GM12878 (cell line): ENCODE results near the gene HTT-AS. TPM values are rescaled to one million over a fixed set of nuclear protein-coding genes. Genes with fewer than 3 reads are reported as not detected.

Source experiments
- ATF7 ChIP-seq: fragments of 450-650 bp; IDR thresholded peaks from 2 replicates; pipeline ENCODE4 v1.6.1; 2016; ENCODE audit warnings: low read depth, mild to moderate bottlenecking
- BCL11A ChIP-seq: IDR thresholded peaks from 2 replicates; pipeline ENCODE4 v1.6.1; 2011; ENCODE audit warnings: low read depth, low read length
- CHD2 ChIP-seq: IDR thresholded peaks from 2 replicates; pipeline ENCODE4 v1.6.1; 2011; ENCODE audit warnings: low read depth, low read length, improper control_type of control experiment, borderline replicate concordance
- KAT2A ChIP-seq: conservative IDR thresholded peaks from 2 replicates; pipeline ENCODE4 v1.6.1; 2011; ENCODE audit warnings: low read depth, low read length; ENCODE audit not compliant: control insufficient read depth
- KDM1A ChIP-seq: fragments of 200-600 bp; sonication (generic); IDR thresholded peaks from 2 replicates; pipeline ENCODE4 v1.6.1; 2016; ENCODE audit warnings: borderline replicate concordance
- MTA2 ChIP-seq: fragments of 450-650 bp; IDR thresholded peaks from 2 replicates; pipeline ENCODE4 v1.6.1; 2016; ENCODE audit warnings: low read depth, mild to moderate bottlenecking, moderate library complexity
- NFIC ChIP-seq: IDR thresholded peaks from 2 replicates; pipeline ENCODE4 v1.6.1; 2012; ENCODE audit warnings: low read depth, mild to moderate bottlenecking, inconsistent platforms, low read length, moderate library complexity
- NFYB ChIP-seq: IDR thresholded peaks from 2 replicates; pipeline ENCODE4 v1.6.1; 2011; ENCODE audit warnings: low read depth, mild to moderate bottlenecking, low read length, improper control_type of control experiment, moderate library complexity; ENCODE audit not compliant: insufficient read depth
- NRF1 ChIP-seq: conservative IDR thresholded peaks from 2 replicates; pipeline ENCODE4 v1.6.1; 2011; ENCODE audit warnings: mild to moderate bottlenecking, low read depth, low read length, improper control_type of control experiment
- PAX5 ChIP-seq: IDR thresholded peaks from 2 replicates; pipeline ENCODE4 v1.6.1; 2011; ENCODE audit warnings: low read depth, low read length, borderline replicate concordance
- PAX8 ChIP-seq: fragments of 450-650 bp; IDR thresholded peaks from 2 replicates; pipeline ENCODE4 v1.6.1; 2017; ENCODE audit warnings: mild to moderate bottlenecking, moderate library complexity
- RBBP5 ChIP-seq: fragments of 200-600 bp; sonication (generic); conservative IDR thresholded peaks from 2 replicates; pipeline ENCODE4 v1.6.1; 2016
- RELB ChIP-seq: fragments of 450-650 bp; IDR thresholded peaks from 2 replicates; pipeline ENCODE4 v1.6.1; 2017; ENCODE audit warnings: low read depth, mild to moderate bottlenecking, moderate library complexity
- SMAD5 ChIP-seq: IDR thresholded peaks from 2 replicates; pipeline ENCODE4 v1.6.1; 2016; ENCODE audit warnings: antibody characterized with exemption, low read depth
- SPI1 ChIP-seq: IDR thresholded peaks from 2 replicates; pipeline ENCODE4 v1.6.1; 2011; ENCODE audit warnings: low read depth, mild to moderate bottlenecking, low read length, moderate library complexity, borderline replicate concordance; ENCODE audit not compliant: insufficient read depth
- STAT3 ChIP-seq: IDR thresholded peaks from 2 replicates; pipeline ENCODE4 v1.6.1; 2011; ENCODE audit warnings: low read depth, low read length, improper control_type of control experiment
- YBX1 ChIP-seq: fragments of 450-650 bp; IDR thresholded peaks from 2 replicates; pipeline ENCODE4 v1.6.1; 2016; ENCODE audit warnings: antibody characterized with exemption
- ZNF384 ChIP-seq: IDR thresholded peaks from 2 replicates; pipeline ENCODE4 v1.6.1; 2012; ENCODE audit warnings: low read depth, mild to moderate bottlenecking, low read length, improper control_type of control experiment, borderline replicate concordance
- ZNF687 ChIP-seq: fragments of 450-650 bp; IDR thresholded peaks from 2 replicates; pipeline ENCODE4 v1.6.1; 2017; ENCODE audit warnings: mild to moderate bottlenecking, moderate library complexity
- ZZZ3 ChIP-seq: IDR thresholded peaks from 2 replicates; pipeline ENCODE4 v1.6.1; 2011; ENCODE audit warnings: low read depth; ENCODE audit not compliant: control insufficient read depth, insufficient read length
- polyA plus RNA-seq, 11 experiments: library from polyadenylated mRNA; depleted of rRNA in 4 of 11; unstranded in 6 of 11; stranded (reverse) in 5 of 11; fragments of >200 nt; fragmentation: Nextera tagmentation in 4 of 11; fragmentation: Illumina TruSeq in 1 of 11; extraction: Ambion mirVana in 4 of 11; extraction: Trizol in 1 of 11; gene quantifications; 1 replicate in 1 of 11; 2 replicates in 10 of 11; pipeline versions ENCODE4 v1.2.1 to v1.2.3, GENCODE V29; 2011 to 2016; ENCODE audit warnings: inconsistent platforms in 2 of 11, missing spikeins in 2 of 11, low read depth in 1 of 11
- total RNA-seq, 4 experiments: library from RNA; depleted of rRNA in 3 of 4; stranded (reverse); fragments of >200 nt in 3 of 4; fragmentation: Illumina TruSeq in 1 of 4; extraction: Trizol in 1 of 4; gene quantifications; 2 replicates each; pipeline versions ENCODE4 v1.2.1 to v1.2.3, GENCODE V29; 2013 to 2021
- TF ChIP-seq, protein P1 (sequence below): fragments of 450-650 bp; IDR thresholded peaks from 2 replicates; pipeline ENCODE4 v1.6.1; 2018; ENCODE audit warnings: borderline replicate concordance, mild to moderate bottlenecking; ENCODE audit not compliant: partially characterized antibody
- TF ChIP-seq, protein P2 (sequence below): fragments of 450-650 bp; IDR thresholded peaks from 2 replicates; pipeline ENCODE4 v1.6.1; 2016; ENCODE audit warnings: mild to moderate bottlenecking

The HTT-AS gene
- total and polyA plus RNA-seq, 10 of the 15 experiments (the other 5 are each of a cell fraction or from before 2014, with no cell fraction given) = not detected

- TF ChIP-seq RELB (peak; percentile 74), RBBP5 (no peak), BCL11A (no peak), KAT2A (no peak), MTA2 (peak; percentile 42; the same call in 1 of the 2 replicates), NFYB (no peak), SMAD5 (no peak), PAX5 (no peak), CHD2 (no peak), ZNF687 (no peak), ZNF384 (peak; percentile 67), ATF7 (no peak), NFIC (no peak), STAT3 (no peak), SPI1 (peak; percentile 56; the same call in 1 of the 2 replicates), KDM1A (no peak), ZZZ3 (no peak), PAX8 (no peak), YBX1 (no peak), NRF1 (no peak)
- TF ChIP-seq, protein P1, sequence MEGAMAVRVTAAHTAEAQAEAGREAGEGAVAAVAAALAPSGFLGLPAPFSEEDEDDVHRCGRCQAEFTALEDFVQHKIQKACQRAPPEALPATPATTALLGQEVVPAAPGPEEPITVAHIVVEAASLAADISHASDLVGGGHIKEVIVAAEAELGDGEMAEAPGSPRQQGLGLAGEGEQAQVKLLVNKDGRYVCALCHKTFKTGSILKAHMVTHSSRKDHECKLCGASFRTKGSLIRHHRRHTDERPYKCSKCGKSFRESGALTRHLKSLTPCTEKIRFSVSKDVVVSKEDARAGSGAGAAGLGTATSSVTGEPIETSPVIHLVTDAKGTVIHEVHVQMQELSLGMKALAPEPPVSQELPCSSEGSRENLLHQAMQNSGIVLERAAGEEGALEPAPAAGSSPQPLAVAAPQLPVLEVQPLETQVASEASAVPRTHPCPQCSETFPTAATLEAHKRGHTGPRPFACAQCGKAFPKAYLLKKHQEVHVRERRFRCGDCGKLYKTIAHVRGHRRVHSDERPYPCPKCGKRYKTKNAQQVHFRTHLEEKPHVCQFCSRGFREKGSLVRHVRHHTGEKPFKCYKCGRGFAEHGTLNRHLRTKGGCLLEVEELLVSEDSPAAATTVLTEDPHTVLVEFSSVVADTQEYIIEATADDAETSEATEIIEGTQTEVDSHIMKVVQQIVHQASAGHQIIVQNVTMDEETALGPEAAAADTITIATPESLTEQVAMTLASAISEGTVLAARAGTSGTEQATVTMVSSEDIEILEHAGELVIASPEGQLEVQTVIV = no peak
- TF ChIP-seq, protein P2, sequence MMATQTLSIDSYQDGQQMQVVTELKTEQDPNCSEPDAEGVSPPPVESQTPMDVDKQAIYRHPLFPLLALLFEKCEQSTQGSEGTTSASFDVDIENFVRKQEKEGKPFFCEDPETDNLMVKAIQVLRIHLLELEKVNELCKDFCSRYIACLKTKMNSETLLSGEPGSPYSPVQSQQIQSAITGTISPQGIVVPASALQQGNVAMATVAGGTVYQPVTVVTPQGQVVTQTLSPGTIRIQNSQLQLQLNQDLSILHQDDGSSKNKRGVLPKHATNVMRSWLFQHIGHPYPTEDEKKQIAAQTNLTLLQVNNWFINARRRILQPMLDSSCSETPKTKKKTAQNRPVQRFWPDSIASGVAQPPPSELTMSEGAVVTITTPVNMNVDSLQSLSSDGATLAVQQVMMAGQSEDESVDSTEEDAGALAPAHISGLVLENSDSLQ = peak; percentile 94
These were observed 32.2 kb upstream of the HTT-AS start (continued) for GRCh38 chr4:3106339-3107186.
